GM18907 (cell line): Measurements from ENCODE around the gene PTPRE.

Experiments
- ATAC-seq: cut with Tn5 transposase; IDR thresholded peaks from one replicate; pipeline ENCODE4 v1.9.1; 2021; ENCODE audit warnings: mild to moderate bottlenecking, moderate library complexity; ENCODE audit not compliant: unreplicated experiment

PTPRE gene

GRCh38 chr10:127923646-127924045, 16.7 kb downstream of the PTPRE start:
- ATAC-seq, result no peak

- ATAC-seq, result no peak
These were observed 18.7 kb downstream of the PTPRE start for GRCh38 chr10:127925471-127926207.

- no peak for ATAC-seq
These were observed 19.6 kb downstream of the PTPRE start for GRCh38 chr10:127926455-127926854.

GRCh38 chr10:127928021-127928806, 21.3 kb downstream of the PTPRE start:
- no peak for ATAC-seq

GRCh38 chr10:127932521-127933270, 25.8 kb downstream of the PTPRE start:
- no peak for ATAC-seq

- ATAC-seq, result no peak
These were observed 26.4 kb downstream of the PTPRE start for GRCh38 chr10:127933271-127933670.

- no peak for ATAC-seq
These were observed 27.5 kb downstream of the PTPRE start for GRCh38 chr10:127934383-127934782.

- no peak for ATAC-seq
These were observed 28.2 kb downstream of the PTPRE start for GRCh38 chr10:127935071-127935561.

- ATAC-seq, result no peak
These were observed 30.2 kb downstream of the PTPRE start for GRCh38 chr10:127937069-127937468.

- no peak for ATAC-seq
These were observed 31.1 kb downstream of the PTPRE start for GRCh38 chr10:127937915-127938463.

- no peak for ATAC-seq
These were observed 33.0 kb downstream of the PTPRE start for GRCh38 chr10:127939786-127940330.

GRCh38 chr10:127940866-127941640, 34.1 kb downstream of the PTPRE start:
- ATAC-seq, result no peak

GRCh38 chr10:127942811-127943210, 35.9 kb downstream of the PTPRE start:
- no peak for ATAC-seq

GRCh38 chr10:127943336-127943910, 36.5 kb downstream of the PTPRE start:
- ATAC-seq, result no peak

- ATAC-seq, result no peak
These were observed 37.4 kb downstream of the PTPRE start for GRCh38 chr10:127944256-127944655.

GRCh38 chr10:127945341-127945758, 38.4 kb downstream of the PTPRE start:
- ATAC-seq, result no peak

GRCh38 chr10:127945948-127946711, 39.2 kb downstream of the PTPRE start:
- no peak for ATAC-seq

GRCh38 chr10:127947211-127947610, 40.3 kb downstream of the PTPRE start:
- no peak for ATAC-seq

GRCh38 chr10:127948791-127949190, 41.9 kb downstream of the PTPRE start:
- no peak for ATAC-seq
